Putamen (tissue), 1 donor: ENCODE measurements around the gene DNER.
"Not testable (repeated sequence)": the region's sequence is repeated elsewhere in the genome, so short reads cannot be mapped to it uniquely, and the experiment has no call there.

Experiments used
- DNase-seq: peaks from one replicate; pipeline ENCODE4 v3.0.0-alpha.2; 2016; ENCODE audit warnings: low spot score

DNER gene

GRCh38 chr2:229564300-229564907 is 150.0 kb downstream of the DNER start:
- DNase-seq, result no peak

GRCh38 chr2:229563388-229563787 is 151.0 kb downstream of the DNER start:
- DNase-seq, result no peak

- no peak for DNase-seq
Measured at GRCh38 chr2:229562472-229563127, 151.8 kb downstream of the DNER start.

GRCh38 chr2:229559986-229560385 is 154.4 kb downstream of the DNER start:
- no peak for DNase-seq

- DNase-seq, result no peak
Measured at GRCh38 chr2:229553091-229553490, 161.3 kb downstream of the DNER start.

GRCh38 chr2:229543176-229543873 is 171.0 kb downstream of the DNER start:
- no peak for DNase-seq

- DNase-seq, result no peak
Measured at GRCh38 chr2:229539628-229540027, 174.7 kb downstream of the DNER start.

GRCh38 chr2:229531594-229531993 is 182.8 kb downstream of the DNER start:
- no peak for DNase-seq

GRCh38 chr2:229530434-229530833 is 183.9 kb downstream of the DNER start:
- DNase-seq, result no peak

- no peak for DNase-seq
Measured at GRCh38 chr2:229528846-229529245, 185.5 kb downstream of the DNER start.

GRCh38 chr2:229526951-229527350 is 187.4 kb downstream of the DNER start:
- no peak for DNase-seq

GRCh38 chr2:229524799-229525198 is 189.6 kb downstream of the DNER start:
- no peak for DNase-seq

GRCh38 chr2:229523663-229524062 is 190.7 kb downstream of the DNER start:
- DNase-seq, result no peak

GRCh38 chr2:229521576-229521975 is 192.8 kb downstream of the DNER start:
- DNase-seq, result no peak

- DNase-seq, result no peak
Measured at GRCh38 chr2:229520691-229521096, 193.7 kb downstream of the DNER start.

- DNase-seq, result no peak
Measured at GRCh38 chr2:229519655-229520430, 194.5 kb downstream of the DNER start.

GRCh38 chr2:229514273-229514895 is 200.0 kb downstream of the DNER start:
- DNase-seq, result no peak

- no peak for DNase-seq
Measured at GRCh38 chr2:229511524-229511923, 202.8 kb downstream of the DNER start.

GRCh38 chr2:229506699-229507098 is 207.7 kb downstream of the DNER start:
- DNase-seq, result not testable (repeated sequence)

GRCh38 chr2:229501051-229501794 is 213.1 kb downstream of the DNER start:
- DNase-seq, result no peak

- DNase-seq, result no peak
Measured at GRCh38 chr2:229492034-229492433, 222.3 kb downstream of the DNER start.
